Muscle layer of colon (tissue), 2 donors: ENCODE results near the gene CINP.

Experiments
- H3K27ac ChIP-seq: one replicate; pipeline ENCODE4 v1.7.0; 2013; ENCODE audit warnings: low read depth, mild to moderate bottlenecking, low read length, moderate library complexity
- H3K27me3 ChIP-seq, 2 donors: one replicate each; pipeline ENCODE4 v1.7.0; 2013; ENCODE audit warnings: low read length in 2 of 2, mild to moderate bottlenecking in 2 of 2; ENCODE audit not compliant: insufficient read depth in 2 of 2, control insufficient read depth in 1 of 2
- H3K36me3 ChIP-seq: one replicate; pipeline ENCODE4 v1.7.0; 2013; ENCODE audit warnings: mild to moderate bottlenecking, low read length; ENCODE audit not compliant: insufficient read depth
- H3K4me1 ChIP-seq: one replicate; pipeline ENCODE4 v1.7.0; 2013; ENCODE audit warnings: mild to moderate bottlenecking, low read length; ENCODE audit not compliant: insufficient read depth
- H3K4me3 ChIP-seq, 2 donors: one replicate each; pipeline ENCODE4 v1.7.0; 2013; ENCODE audit warnings: low read length in 2 of 2, low read depth in 1 of 2, mild to moderate bottlenecking in 1 of 2, moderate library complexity in 1 of 2
- H3K9ac ChIP-seq: one replicate; pipeline ENCODE4 v1.7.0; 2013; ENCODE audit warnings: low read length
- H3K9me3 ChIP-seq: one replicate; pipeline ENCODE4 v1.7.0; 2013; ENCODE audit warnings: mild to moderate bottlenecking, low read length
- donor health status: abdominal sarcoma.
- donor health status: Adenocarcinoma of cecum.

The CINP gene

DNA sequence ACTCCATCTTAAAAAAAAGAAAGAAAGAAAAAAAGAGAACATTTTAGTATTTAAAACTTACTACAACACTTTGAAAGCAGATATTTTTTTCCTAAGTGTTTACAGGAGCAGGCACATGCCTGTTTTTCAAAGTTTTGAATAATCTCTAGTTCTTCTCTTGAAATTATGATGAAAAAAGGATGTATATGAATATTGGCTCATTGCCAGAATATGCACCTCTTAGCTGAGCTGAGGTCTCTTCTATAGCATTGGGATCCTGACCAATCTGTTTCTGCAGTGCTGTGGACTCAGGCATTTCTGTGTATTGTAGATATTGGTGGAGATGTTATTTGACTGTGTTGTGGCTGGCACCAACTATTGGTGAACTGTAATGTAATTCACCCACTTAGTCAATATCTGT, 15.0 kb upstream of the CINP start:
- Histone ChIP-seq H3K27me3 (no peaks in the 10 kb centered on the region), H3K4me1 (no peaks in the 10 kb centered on the region), H3K36me3 (peaks cover 22% of the 10 kb centered on the region), H3K27ac (no peak overlapping the region), H3K9me3 (no peaks in the 10 kb centered on the region), H3K9ac (no peak overlapping the region), H3K4me3 (no peak overlapping the region)

DNA sequence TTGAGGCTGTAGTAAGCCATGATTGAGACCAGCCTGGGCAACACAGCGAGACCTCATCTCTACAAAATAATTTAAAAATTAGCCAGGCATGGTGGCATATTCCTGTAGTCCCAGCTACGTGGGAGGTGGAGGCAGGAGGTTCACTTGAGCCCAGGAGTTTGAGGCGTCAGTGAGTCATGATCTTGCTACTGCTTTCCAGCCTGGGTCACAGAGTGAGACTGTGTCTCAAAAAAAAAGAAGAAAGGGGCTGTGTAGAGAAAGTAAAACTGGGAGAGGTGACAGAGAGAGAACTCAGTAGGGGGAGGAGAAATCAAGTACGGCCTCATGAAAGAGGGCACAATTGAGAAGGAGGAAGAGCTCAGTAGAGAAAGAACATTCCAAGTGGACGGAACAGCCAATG, 12.4 kb upstream of the CINP start:
- no peak overlapping the region for H3K4me3 ChIP-seq
- no peaks in the 10 kb centered on the region for H3K4me1 ChIP-seq
- H3K27me3 ChIP-seq = no peaks in the 10 kb centered on the region
- peaks cover 22% of the 10 kb centered on the region for H3K36me3 ChIP-seq
- H3K27ac ChIP-seq = no peak overlapping the region
- no peaks in the 10 kb centered on the region for H3K9me3 ChIP-seq
- no peak overlapping the region for H3K9ac ChIP-seq

DNA sequence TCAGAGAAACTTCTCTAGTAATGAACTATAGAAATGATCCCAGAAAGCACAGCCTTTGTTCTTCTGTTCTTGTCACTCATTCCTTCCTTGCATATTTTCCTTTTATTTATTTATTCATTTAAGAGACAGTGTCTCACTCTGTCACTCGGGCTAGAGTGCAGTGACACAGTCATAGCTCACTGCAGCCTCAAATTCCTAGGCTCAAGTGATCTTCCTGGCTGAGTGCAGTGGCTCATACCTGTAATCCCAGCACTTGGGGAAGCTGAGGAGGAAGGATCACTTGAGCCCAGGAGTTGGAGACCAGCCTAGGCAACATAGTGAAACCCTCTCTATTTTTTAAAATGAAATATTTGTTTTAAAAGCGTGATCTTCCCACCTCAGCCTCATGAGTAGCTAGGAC, 11.6 kb upstream of the CINP start:
- Histone ChIP-seq H3K4me1 (no peaks in the 10 kb centered on the region), H3K27me3 (no peaks in the 10 kb centered on the region), H3K9ac (no peak overlapping the region), H3K27ac (no peak overlapping the region), H3K36me3 (peaks cover 21% of the 10 kb centered on the region), H3K4me3 (no peak overlapping the region), H3K9me3 (no peaks in the 10 kb centered on the region)

DNA sequence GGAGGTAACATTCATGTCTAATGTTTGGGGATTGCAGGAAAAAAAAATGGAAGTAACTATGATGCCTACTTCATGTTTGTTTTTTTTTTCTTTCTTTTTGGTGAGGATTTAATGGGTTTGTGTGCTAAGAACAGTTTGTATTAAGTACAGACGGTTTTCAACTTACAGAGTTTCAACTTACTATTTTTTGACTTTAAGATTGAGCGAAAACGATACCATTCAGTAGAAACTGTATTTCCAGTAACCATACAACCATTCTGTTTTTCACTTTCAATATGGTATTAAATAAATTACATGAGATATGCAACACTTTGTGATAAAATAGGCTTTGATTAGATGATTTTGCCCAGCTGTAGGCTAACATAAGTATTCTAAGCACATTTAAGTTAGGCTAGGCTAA, 10.4 kb upstream of the CINP start:
- Histone ChIP-seq H3K36me3 (peaks cover 15% of the 10 kb centered on the region), H3K27ac (no peak overlapping the region), H3K9me3 (no peaks in the 10 kb centered on the region), H3K9ac (no peak overlapping the region), H3K4me1 (no peaks in the 10 kb centered on the region), H3K4me3 (no peak overlapping the region), H3K27me3 (no peaks in the 10 kb centered on the region)

DNA sequence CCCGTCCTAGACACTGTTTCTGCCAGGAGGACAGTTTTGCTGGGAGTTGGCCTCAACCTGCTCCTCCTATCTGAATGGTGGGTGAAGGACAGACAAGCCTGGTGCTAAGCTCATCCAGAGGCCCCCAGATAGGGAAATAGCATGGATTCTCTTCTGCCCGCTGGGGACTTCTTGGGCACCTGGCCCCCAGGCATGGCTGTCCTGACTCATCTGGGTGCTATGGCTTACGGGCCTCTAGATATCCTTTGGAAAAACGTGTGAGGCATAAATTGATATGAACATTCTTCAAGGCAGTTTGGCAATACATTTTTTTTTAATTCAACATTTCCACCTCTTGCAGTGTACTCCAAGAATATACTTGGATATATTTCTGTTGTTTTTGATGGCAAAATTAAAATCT, 8.7 kb upstream of the CINP start:
- Histone ChIP-seq H3K4me1 (peaks cover 4% of the 10 kb centered on the region), H3K9me3 (no peaks in the 10 kb centered on the region), H3K4me3 (no peak overlapping the region), H3K27ac (no peak overlapping the region), H3K27me3 (no peaks in the 10 kb centered on the region), H3K9ac (no peak overlapping the region), H3K36me3 (no peaks in the 10 kb centered on the region)

DNA sequence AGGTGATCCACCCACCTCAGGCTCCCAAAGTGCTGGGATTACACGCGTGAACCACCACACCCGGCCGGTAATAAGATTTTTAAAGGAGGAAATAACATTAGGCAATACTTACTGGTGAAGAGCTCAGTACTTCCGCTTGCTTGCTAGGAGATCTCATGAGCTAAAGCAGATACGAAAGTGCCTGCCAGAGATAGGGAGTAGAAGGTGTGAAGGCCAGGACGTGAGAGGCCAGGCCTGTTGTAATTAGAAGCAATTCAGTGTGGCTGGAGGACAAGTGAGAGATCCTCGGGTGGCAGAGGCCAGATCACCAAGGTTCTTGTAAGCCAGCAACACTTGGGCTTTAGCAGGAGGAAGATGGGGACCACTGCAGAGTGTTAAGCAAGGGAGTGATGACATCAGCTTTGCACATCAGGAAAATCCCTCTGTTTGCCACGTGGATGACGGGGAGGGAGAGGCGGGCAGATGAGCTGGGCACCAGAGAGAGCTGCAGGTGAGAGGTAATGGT, 7.7 kb upstream of the CINP start:
- Histone ChIP-seq H3K9me3 (no peaks in the 10 kb centered on the region), H3K36me3 (no peaks in the 10 kb centered on the region), H3K4me3 (no peak overlapping the region), H3K4me1 (peaks cover 4% of the 10 kb centered on the region), H3K27ac (no peak overlapping the region), H3K9ac (no peak overlapping the region), H3K27me3 (no peaks in the 10 kb centered on the region)

DNA sequence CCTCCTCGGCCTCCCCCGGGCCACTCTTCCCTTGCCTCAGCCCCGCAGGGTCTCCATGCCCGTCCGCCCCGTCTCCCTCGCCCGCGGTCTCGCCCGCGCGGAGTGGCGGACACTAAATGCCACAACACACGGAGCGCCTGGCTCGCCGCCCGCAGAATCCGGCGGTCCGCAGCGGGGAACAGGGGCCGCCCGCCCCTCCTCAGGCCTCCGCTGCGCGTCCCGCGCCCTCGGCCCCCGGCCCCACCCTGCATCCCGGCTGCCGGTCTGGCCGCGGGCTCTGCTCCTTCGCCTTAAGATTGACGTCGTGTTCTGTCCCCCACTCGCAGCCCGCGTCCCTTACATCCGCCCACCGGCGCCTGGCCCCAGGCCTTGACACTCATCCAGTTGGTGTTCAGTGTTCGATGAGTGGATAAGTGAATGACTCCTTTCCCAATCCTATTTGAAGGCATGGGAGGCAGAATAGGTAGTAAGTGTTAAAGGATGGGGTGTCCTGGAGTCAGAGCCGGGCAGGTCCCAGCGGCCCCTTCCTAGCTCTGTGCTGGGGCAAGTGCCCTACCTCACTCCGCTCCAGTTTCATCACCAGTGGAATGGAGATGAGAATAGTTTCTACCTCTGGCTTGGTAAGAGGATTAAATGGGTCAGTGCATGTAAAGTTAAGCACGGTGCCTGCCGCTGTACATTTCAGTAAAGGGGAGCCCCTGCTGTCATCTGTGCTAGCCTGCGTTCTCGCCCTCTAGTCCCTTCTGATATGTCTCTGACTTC, 673 bp upstream of the CINP start:
- Histone ChIP-seq H3K4me1 (peaks cover 29% of the 10 kb centered on the region), H3K27ac (peak overlapping the region; percentile 97), H3K9me3 (no peaks in the 10 kb centered on the region), H3K27me3 (no peaks in the 10 kb centered on the region), H3K4me3 (peak overlapping the region; percentile 86 to 99), H3K9ac (peak overlapping the region; percentile 62), H3K36me3 (peaks cover under 1% of the 10 kb centered on the region)

DNA sequence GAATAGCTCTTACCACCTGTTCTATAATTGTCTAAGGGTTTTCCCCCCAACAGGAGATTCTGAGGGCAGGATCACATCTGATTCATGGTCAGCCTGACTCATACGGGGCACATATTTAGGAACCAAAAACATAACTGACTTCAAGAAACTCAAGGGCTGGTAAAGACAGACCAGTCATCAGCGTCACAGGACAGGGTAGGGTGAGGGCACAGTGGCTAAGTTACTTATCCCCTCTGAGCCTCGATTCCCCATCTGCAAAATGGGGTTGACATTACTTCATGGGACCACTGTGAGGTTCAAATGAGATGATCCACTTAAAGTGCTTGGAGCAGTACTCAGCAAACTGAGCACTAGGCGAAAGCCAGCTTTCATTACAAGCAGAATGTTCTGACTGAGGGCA, 606 bp downstream of the CINP start:
- H3K9ac ChIP-seq = peak overlapping the region; percentile 96
- peak overlapping the region; percentile 99 for H3K4me3 ChIP-seq
- H3K36me3 ChIP-seq = peaks cover 13% of the 10 kb centered on the region
- H3K27ac ChIP-seq = peak overlapping the region; percentile 79
- no peaks in the 10 kb centered on the region for H3K27me3 ChIP-seq
- H3K9me3 ChIP-seq = no peaks in the 10 kb centered on the region
- H3K4me1 ChIP-seq = peaks cover 25% of the 10 kb centered on the region

DNA sequence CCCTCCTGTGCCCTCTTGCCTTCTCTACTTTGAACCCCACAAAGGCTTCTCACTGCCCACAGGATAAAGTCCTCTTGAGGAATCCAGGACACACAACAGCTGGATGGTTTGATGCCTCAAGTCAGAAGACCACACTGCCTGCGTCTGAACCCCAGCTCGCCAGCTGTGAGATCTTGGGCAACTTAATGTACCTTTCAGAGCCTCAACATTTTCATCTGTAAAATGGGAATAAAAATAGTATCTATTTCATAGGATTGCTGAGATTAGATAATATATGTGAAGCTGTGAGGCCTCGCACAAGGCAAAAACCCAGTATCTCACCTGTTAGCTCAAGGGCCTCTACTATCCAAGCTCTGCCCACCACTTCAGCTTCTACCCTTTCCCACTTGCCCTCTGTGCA, 2.3 kb downstream of the CINP start:
- no peak overlapping the region for H3K27ac ChIP-seq
- peaks cover 29% of the 10 kb centered on the region for H3K36me3 ChIP-seq
- H3K9ac ChIP-seq = no peak overlapping the region
- H3K9me3 ChIP-seq = no peaks in the 10 kb centered on the region
- H3K4me3 ChIP-seq = no peak overlapping the region
- H3K4me1 ChIP-seq = peaks cover 25% of the 10 kb centered on the region
- H3K27me3 ChIP-seq = no peaks in the 10 kb centered on the region

DNA sequence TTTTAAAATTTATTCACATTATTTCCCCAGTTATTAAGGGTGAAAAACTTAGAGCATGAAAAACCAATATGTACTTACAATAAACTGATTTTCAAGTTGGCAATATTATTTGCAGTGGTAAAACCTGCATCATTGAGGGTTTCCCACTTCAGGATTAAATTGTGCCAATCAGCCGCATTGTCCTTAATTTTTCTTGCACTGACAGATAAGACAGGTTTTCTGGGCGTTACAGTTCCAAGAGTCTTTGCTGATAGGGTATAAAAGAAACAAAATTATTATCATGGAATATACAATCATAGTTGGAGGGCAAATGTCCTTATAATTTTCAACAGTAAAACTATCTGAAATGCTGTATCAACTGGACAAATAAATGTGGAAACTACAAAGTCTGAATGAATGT, 3.3 kb downstream of the CINP start:
- no peak overlapping the region for H3K27ac ChIP-seq
- no peak overlapping the region for H3K9ac ChIP-seq
- no peak overlapping the region for H3K4me3 ChIP-seq
- H3K36me3 ChIP-seq = peaks cover 40% of the 10 kb centered on the region
- peaks cover 25% of the 10 kb centered on the region for H3K4me1 ChIP-seq
- no peaks in the 10 kb centered on the region for H3K27me3 ChIP-seq
- no peaks in the 10 kb centered on the region for H3K9me3 ChIP-seq

DNA sequence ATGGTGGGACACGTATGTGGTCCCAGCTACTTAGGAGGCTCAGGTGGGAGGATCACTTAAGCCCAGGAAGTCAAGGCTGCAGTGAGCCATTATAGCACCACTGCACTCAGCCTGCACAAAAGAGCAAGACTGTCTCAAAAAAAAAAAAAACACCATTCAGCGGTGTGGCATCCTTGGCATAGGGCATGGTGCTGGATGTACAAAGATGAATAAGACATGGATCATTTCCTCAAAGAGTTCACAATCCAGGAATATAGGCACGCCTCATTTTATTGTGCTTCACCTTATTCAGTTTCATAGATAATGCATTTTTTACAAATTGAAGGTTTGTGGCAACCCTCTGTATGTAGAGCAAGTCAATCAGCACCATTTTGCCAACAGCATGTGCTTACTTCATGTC, 6.4 kb downstream of the CINP start:
- H3K36me3 ChIP-seq = peaks cover 59% of the 10 kb centered on the region
- H3K9ac ChIP-seq = no peak overlapping the region
- H3K27me3 ChIP-seq = no peaks in the 10 kb centered on the region
- H3K4me3 ChIP-seq = no peak overlapping the region
- no peak overlapping the region for H3K27ac ChIP-seq
- no peaks in the 10 kb centered on the region for H3K9me3 ChIP-seq
- H3K4me1 ChIP-seq = peaks cover 5% of the 10 kb centered on the region

DNA sequence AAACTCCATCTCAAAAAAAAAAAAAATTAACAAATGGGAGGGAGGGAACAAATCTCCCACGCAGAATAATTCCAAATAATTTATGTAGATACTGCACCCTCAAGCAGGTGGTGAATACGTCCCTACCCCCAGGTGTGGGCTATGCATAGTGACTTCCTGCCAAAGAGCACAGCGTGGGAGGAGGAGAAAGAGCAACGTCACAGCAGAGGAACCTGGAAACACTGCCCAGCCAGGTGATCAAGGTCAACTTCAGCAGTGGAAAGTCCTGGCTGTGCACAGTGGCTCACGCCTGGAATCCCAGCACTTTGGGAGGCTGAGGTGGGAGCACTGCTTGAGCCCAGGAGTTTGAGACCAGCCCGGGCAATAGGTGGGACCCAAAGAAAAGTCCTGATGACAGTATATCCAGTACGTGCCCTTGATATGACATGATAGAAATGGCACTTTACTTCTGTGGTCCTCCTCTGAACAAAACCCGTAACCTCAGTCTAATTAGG, 9.5 kb downstream of the CINP start:
- Histone ChIP-seq H3K9ac (no peak overlapping the region), H3K9me3 (no peaks in the 10 kb centered on the region), H3K4me3 (no peak overlapping the region), H3K27me3 (no peaks in the 10 kb centered on the region), H3K27ac (no peak overlapping the region), H3K4me1 (no peaks in the 10 kb centered on the region), H3K36me3 (peaks cover 73% of the 10 kb centered on the region)
